HEK293 (cell line): ENCODE measurements around the gene ZNF582.

Experiments
- HOXC10 ChIP-seq: sonication (generic); formaldehyde crosslinking; IDR thresholded peaks from 2 replicates; pipeline ENCODE4 v1.8.1; 2023; ENCODE audit warnings: mild to moderate bottlenecking, missing genetic modification reagents
- KLF10 ChIP-seq: fragments of 450-650 bp; IDR thresholded peaks from 2 replicates; pipeline ENCODE4 v1.5.1; 2018; ENCODE audit warnings: missing biosample characterization, mild to moderate bottlenecking, missing genetic modification characterization
- KLF8 ChIP-seq: fragments of 450-650 bp; formaldehyde crosslinking; IDR thresholded peaks from 2 replicates; pipeline ENCODE4 v1.5.1; 2016; ENCODE audit warnings: missing biosample characterization, missing genetic modification characterization
- MEIS1 ChIP-seq: sonication (generic); formaldehyde crosslinking; IDR thresholded peaks from 2 replicates; pipeline ENCODE4 v1.8.1; 2022; ENCODE audit warnings: missing genetic modification reagents, mild to moderate bottlenecking, borderline replicate concordance
- RBAK ChIP-seq: fragments of 450-650 bp; formaldehyde crosslinking; IDR thresholded peaks from 2 replicates; pipeline ENCODE4 v1.5.1; 2016; ENCODE audit warnings: missing biosample characterization, missing genetic modification characterization
- SCRT2 ChIP-seq: fragments of 450-650 bp; formaldehyde crosslinking; IDR thresholded peaks from 2 replicates; pipeline ENCODE4 v1.5.1; 2016; ENCODE audit warnings: missing biosample characterization, missing genetic modification characterization
- ZFHX2 ChIP-seq: fragments of 450-650 bp; formaldehyde crosslinking; conservative IDR thresholded peaks from 2 replicates; pipeline ENCODE4 v1.5.1; 2016; ENCODE audit warnings: missing biosample characterization, missing genetic modification characterization
- ZFP3 ChIP-seq: fragments of 450-650 bp; formaldehyde crosslinking; IDR thresholded peaks from 2 replicates; pipeline ENCODE4 v1.5.1; 2016; ENCODE audit warnings: low read depth, missing biosample characterization, missing genetic modification characterization
- ZFP37 ChIP-seq: fragments of 450-650 bp; formaldehyde crosslinking; IDR thresholded peaks from 2 replicates; pipeline ENCODE4 v1.5.1; 2016; ENCODE audit warnings: missing biosample characterization, missing genetic modification characterization
- ZFP69B ChIP-seq: fragments of 450-650 bp; formaldehyde crosslinking; IDR thresholded peaks from 2 replicates; pipeline ENCODE4 v1.5.1; 2016; ENCODE audit warnings: missing biosample characterization, missing genetic modification characterization
- ZNF114 ChIP-seq: fragments of 450-650 bp; formaldehyde crosslinking; IDR thresholded peaks from 2 replicates; pipeline ENCODE4 v1.5.0; 2017; ENCODE audit warnings: missing biosample characterization, missing genetic modification characterization
- ZNF121 ChIP-seq: fragments of 450-650 bp; formaldehyde crosslinking; IDR thresholded peaks from 2 replicates; pipeline ENCODE4 v1.5.1; 2016; ENCODE audit warnings: missing biosample characterization, missing genetic modification characterization
- ZNF140 ChIP-seq: fragments of 450-650 bp; formaldehyde crosslinking; IDR thresholded peaks from 2 replicates; pipeline ENCODE4 v1.5.1; 2016; ENCODE audit warnings: missing biosample characterization, missing genetic modification characterization
- ZNF155 ChIP-seq: fragments of 450-650 bp; formaldehyde crosslinking; IDR thresholded peaks from 2 replicates; pipeline ENCODE4 v1.5.1; 2016; ENCODE audit warnings: missing biosample characterization, missing genetic modification characterization
- ZNF184 ChIP-seq: fragments of 450-650 bp; IDR thresholded peaks from 2 replicates; pipeline ENCODE4 v1.5.1; 2018; ENCODE audit warnings: missing biosample characterization, mild to moderate bottlenecking, missing genetic modification characterization
- ZNF292 ChIP-seq: fragments of 450-650 bp; formaldehyde crosslinking; IDR thresholded peaks from 2 replicates; pipeline ENCODE4 v1.5.1; 2016; ENCODE audit warnings: low read depth, missing biosample characterization, missing genetic modification characterization, borderline replicate concordance
- ZNF324 ChIP-seq: fragments of 450-650 bp; formaldehyde crosslinking; IDR thresholded peaks from 2 replicates; pipeline ENCODE4 v1.5.1; 2016; ENCODE audit warnings: missing biosample characterization, missing genetic modification characterization
- ZNF335 ChIP-seq: fragments of 450-650 bp; formaldehyde crosslinking; conservative IDR thresholded peaks from 2 replicates; pipeline ENCODE4 v1.5.1; 2016; ENCODE audit warnings: missing biosample characterization, missing genetic modification characterization
- ZNF416 ChIP-seq: fragments of 450-650 bp; formaldehyde crosslinking; IDR thresholded peaks from 2 replicates; pipeline ENCODE4 v1.5.1; 2016; ENCODE audit warnings: missing biosample characterization, missing genetic modification characterization
- ZNF521 ChIP-seq: fragments of 450-650 bp; formaldehyde crosslinking; IDR thresholded peaks from 2 replicates; pipeline ENCODE4 v1.5.1; 2017; ENCODE audit warnings: missing biosample characterization, mild to moderate bottlenecking, missing genetic modification characterization
- ZNF530 ChIP-seq: fragments of 450-650 bp; formaldehyde crosslinking; IDR thresholded peaks from 2 replicates; pipeline ENCODE4 v1.5.1; 2016; ENCODE audit warnings: low read depth, missing biosample characterization, missing genetic modification characterization
- ZNF629 ChIP-seq: fragments of 450-650 bp; formaldehyde crosslinking; IDR thresholded peaks from 2 replicates; pipeline ENCODE4 v1.5.1; 2017; ENCODE audit warnings: missing biosample characterization, missing genetic modification characterization
- ZNF660 ChIP-seq: fragments of 450-650 bp; IDR thresholded peaks from 2 replicates; pipeline ENCODE4 v1.5.1; 2018; ENCODE audit warnings: missing biosample characterization, mild to moderate bottlenecking, missing genetic modification characterization
- ZNF776 ChIP-seq: fragments of 450-650 bp; formaldehyde crosslinking; IDR thresholded peaks from 2 replicates; pipeline ENCODE4 v1.5.0; 2017; ENCODE audit warnings: missing biosample characterization, missing genetic modification characterization, borderline replicate concordance
- ZNF777 ChIP-seq: fragments of 450-650 bp; formaldehyde crosslinking; IDR thresholded peaks from 2 replicates; pipeline ENCODE4 v1.5.1; 2017; ENCODE audit warnings: missing biosample characterization, missing genetic modification characterization, borderline replicate concordance
- ZNF792 ChIP-seq: fragments of 450-650 bp; formaldehyde crosslinking; IDR thresholded peaks from 2 replicates; pipeline ENCODE4 v1.5.1; 2016; ENCODE audit warnings: missing biosample characterization, missing genetic modification characterization
- ZNF830 ChIP-seq: fragments of 450-650 bp; IDR thresholded peaks from 2 replicates; pipeline ENCODE4 v1.5.0; 2018; ENCODE audit warnings: missing biosample characterization, missing genetic modification characterization, low read depth, mild to moderate bottlenecking, moderate library complexity
- TF ChIP-seq, protein P1 (sequence below): fragments of 450-650 bp; formaldehyde crosslinking; IDR thresholded peaks from 2 replicates; pipeline ENCODE4 v1.5.1; 2016; ENCODE audit warnings: missing biosample characterization, missing genetic modification characterization
- TF ChIP-seq, protein P2 (sequence below): fragments of 450-650 bp; formaldehyde crosslinking; optimal IDR thresholded peaks from 2 replicates; pipeline ENCODE3; 2016; ENCODE audit warnings: missing biosample characterization, mild to moderate bottlenecking, missing genetic modification characterization
- TF ChIP-seq, protein P3 (sequence below): fragments of 450-650 bp; formaldehyde crosslinking; IDR thresholded peaks from 2 replicates; pipeline ENCODE4 v1.5.0; 2017; ENCODE audit warnings: missing biosample characterization, missing genetic modification characterization, borderline replicate concordance
- TF ChIP-seq, protein P4 (sequence below): fragments of 450-650 bp; formaldehyde crosslinking; IDR thresholded peaks from 2 replicates; pipeline ENCODE4 v1.5.1; 2016; ENCODE audit warnings: missing biosample characterization, missing genetic modification characterization
- TF ChIP-seq, protein P5 (sequence below): fragments of 450-650 bp; formaldehyde crosslinking; IDR thresholded peaks from 2 replicates; pipeline ENCODE4 v1.5.1; 2016; ENCODE audit warnings: missing biosample characterization, missing genetic modification characterization

The ZNF582 gene

DNA sequence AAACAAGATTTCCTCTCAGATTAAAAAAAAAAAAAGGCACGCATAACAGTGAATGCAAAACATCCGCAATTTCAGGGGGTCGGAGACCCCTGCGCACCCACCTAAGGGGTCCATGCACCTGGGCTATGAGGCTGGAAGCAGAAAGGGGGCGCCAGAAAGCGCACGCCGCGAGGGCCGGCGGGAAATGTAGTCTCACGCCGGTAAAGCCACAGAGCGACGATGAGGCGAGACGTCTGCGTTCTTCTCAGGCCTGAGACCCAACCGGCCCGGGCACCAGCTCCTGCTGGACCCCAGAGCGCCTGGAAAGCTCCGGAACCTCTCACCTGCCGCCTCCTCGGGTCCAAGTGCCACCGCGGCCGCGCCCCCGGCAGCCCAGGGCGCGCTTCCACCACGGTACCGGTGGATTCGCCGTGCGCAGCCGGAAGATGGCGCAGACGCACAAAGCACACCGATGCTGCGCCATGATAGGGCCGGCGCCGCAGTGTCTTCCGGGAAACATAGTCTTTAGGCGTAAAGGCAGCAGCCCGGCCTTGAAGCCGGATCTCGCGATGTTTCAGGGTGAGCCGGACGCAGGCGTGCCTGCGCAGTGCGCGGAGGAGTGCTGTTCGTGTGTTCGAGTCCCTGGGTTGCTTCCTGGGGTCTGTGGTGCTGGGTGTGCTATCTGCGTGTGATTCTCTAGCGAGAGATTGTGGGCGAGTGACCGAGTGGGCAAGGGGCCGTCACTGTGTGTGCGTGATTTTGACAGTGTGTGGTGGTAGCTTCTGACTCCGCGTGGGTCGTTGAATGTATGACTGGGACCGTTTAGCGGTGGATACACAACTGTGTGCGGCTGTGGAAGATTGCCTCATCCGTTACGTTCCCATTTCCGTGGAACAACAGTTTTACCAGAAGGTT lies at the start of gene ZNF582 (continued):
- TF ChIP-seq ZNF335 (tag by site-specific recombination) (peak; percentile 96), ZNF114 (tag by site-specific recombination) (no peak), ZNF660 (tag by site-specific recombination) (0 out of 2 replicates have a peak, but pooled peaks have one; percentile 64), ZNF324 (peak; percentile 71), ZNF629 (tag by site-specific recombination) (peak; percentile 47; the same call in 1 of the 2 replicates), KLF10 (0 out of 2 replicates have a peak, but pooled peaks have one; percentile 33), KLF8 (tag by site-specific recombination) (peak; percentile 51), ZNF530 (tag by site-specific recombination) (0 out of 2 replicates have a peak, but pooled peaks have one; percentile 19), RBAK (tag by site-specific recombination) (peak; percentile 77; the same call in 1 of the 2 replicates), MEIS1 (no peak), ZNF121 (tag by site-specific recombination) (no peak), ZNF776 (tag by site-specific recombination) (no peak), SCRT2 (no peak), ZNF777 (tag by site-specific recombination) (0 out of 2 replicates have a peak, but pooled peaks have one; percentile 67), ZNF140 (no peak), ZNF184 (no peak), ZNF416 (peak; percentile 67; the same call in 1 of the 2 replicates), ZFP37 (tag by site-specific recombination) (no peak), ZNF521 (tag by site-specific recombination) (no peak), ZFP69B (tag by site-specific recombination) (peak; percentile 30; the same call in 1 of the 2 replicates), ZFHX2 (tag by site-specific recombination) (peak; percentile 78), ZNF292 (tag by site-specific recombination) (no peak), ZNF155 (no peak), HOXC10 (CRISPR knock-in tag) (no peak), ZNF830 (tag by site-specific recombination) (no peak), ZFP3 (no peak), ZNF792 (tag by site-specific recombination) (peak; percentile 72)
- TF ChIP-seq, protein P1, sequence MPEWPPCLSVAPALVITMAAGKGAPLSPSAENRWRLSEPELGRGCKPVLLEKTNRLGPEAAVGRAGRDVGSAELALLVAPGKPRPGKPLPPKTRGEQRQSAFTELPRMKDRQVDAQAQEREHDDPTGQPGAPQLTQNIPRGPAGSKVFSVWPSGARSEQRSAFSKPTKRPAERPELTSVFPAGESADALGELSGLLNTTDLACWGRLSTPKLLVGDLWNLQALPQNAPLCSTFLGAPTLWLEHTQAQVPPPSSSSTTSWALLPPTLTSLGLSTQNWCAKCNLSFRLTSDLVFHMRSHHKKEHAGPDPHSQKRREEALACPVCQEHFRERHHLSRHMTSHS (tag by site-specific recombination), result no peak
- TF ChIP-seq, protein P2, sequence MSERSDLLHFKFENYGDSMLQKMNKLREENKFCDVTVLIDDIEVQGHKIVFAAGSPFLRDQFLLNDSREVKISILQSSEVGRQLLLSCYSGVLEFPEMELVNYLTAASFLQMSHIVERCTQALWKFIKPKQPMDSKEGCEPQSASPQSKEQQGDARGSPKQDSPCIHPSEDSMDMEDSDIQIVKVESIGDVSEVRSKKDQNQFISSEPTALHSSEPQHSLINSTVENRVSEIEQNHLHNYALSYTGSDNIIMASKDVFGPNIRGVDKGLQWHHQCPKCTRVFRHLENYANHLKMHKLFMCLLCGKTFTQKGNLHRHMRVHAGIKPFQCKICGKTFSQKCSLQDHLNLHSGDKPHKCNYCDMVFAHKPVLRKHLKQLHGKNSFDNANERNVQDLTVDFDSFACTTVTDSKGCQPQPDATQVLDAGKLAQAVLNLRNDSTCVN (tag by site-specific recombination), result peak; percentile 90
- TF ChIP-seq, protein P3, sequence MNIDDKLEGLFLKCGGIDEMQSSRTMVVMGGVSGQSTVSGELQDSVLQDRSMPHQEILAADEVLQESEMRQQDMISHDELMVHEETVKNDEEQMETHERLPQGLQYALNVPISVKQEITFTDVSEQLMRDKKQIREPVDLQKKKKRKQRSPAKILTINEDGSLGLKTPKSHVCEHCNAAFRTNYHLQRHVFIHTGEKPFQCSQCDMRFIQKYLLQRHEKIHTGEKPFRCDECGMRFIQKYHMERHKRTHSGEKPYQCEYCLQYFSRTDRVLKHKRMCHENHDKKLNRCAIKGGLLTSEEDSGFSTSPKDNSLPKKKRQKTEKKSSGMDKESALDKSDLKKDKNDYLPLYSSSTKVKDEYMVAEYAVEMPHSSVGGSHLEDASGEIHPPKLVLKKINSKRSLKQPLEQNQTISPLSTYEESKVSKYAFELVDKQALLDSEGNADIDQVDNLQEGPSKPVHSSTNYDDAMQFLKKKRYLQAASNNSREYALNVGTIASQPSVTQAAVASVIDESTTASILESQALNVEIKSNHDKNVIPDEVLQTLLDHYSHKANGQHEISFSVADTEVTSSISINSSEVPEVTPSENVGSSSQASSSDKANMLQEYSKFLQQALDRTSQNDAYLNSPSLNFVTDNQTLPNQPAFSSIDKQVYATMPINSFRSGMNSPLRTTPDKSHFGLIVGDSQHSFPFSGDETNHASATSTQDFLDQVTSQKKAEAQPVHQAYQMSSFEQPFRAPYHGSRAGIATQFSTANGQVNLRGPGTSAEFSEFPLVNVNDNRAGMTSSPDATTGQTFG (tag by site-specific recombination), result no peak
- TF ChIP-seq, protein P4, sequence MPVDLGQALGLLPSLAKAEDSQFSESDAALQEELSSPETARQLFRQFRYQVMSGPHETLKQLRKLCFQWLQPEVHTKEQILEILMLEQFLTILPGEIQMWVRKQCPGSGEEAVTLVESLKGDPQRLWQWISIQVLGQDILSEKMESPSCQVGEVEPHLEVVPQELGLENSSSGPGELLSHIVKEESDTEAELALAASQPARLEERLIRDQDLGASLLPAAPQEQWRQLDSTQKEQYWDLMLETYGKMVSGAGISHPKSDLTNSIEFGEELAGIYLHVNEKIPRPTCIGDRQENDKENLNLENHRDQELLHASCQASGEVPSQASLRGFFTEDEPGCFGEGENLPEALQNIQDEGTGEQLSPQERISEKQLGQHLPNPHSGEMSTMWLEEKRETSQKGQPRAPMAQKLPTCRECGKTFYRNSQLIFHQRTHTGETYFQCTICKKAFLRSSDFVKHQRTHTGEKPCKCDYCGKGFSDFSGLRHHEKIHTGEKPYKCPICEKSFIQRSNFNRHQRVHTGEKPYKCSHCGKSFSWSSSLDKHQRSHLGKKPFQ (tag by site-specific recombination), result no peak
- TF ChIP-seq, protein P5, sequence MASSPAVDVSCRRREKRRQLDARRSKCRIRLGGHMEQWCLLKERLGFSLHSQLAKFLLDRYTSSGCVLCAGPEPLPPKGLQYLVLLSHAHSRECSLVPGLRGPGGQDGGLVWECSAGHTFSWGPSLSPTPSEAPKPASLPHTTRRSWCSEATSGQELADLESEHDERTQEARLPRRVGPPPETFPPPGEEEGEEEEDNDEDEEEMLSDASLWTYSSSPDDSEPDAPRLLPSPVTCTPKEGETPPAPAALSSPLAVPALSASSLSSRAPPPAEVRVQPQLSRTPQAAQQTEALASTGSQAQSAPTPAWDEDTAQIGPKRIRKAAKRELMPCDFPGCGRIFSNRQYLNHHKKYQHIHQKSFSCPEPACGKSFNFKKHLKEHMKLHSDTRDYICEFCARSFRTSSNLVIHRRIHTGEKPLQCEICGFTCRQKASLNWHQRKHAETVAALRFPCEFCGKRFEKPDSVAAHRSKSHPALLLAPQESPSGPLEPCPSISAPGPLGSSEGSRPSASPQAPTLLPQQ (tag by site-specific recombination), result peak; percentile 59; the same call in 1 of the 2 replicates
